Measurements from ENCODE around the gene SERPINE1.

DNA sequence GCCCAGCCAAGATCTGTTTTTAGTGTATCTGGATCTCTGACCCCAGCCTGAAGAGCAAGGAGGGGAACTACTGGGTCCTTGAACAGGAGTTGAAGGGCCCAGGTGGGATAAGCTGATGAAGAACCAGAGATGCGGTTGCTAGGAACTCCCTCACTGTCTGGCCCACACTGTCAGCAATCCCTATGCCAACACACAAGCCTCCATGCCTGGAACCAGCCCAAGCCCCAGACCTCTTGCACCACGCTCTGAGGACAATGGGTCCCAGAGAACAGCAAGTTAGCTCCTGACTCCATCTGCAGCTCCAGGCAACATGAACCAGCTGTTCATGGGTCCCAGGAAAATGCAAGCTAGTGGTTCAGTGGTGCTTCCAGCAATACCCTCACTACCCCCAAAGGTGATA lies 50.7 kb downstream of the SERPINE1 start:
- TF ChIP-seq CTCF (IDR thresholded peaks at IDR 0.05) (no peak), POLR2A (IDR thresholded peaks at IDR 0.05) (no peak)

Measured in thyroid gland (tissue), 4 donors.